Hippocampal formation (tissue), 2 donors: ENCODE data around the gene PCBP2.

ENCODE experiments used
- DNase-seq, 2 donors: peaks; one replicate each; lab custom pipeline; 2025; lab: John Stamatoyannopoulos, UW

PCBP2 gene

DNA sequence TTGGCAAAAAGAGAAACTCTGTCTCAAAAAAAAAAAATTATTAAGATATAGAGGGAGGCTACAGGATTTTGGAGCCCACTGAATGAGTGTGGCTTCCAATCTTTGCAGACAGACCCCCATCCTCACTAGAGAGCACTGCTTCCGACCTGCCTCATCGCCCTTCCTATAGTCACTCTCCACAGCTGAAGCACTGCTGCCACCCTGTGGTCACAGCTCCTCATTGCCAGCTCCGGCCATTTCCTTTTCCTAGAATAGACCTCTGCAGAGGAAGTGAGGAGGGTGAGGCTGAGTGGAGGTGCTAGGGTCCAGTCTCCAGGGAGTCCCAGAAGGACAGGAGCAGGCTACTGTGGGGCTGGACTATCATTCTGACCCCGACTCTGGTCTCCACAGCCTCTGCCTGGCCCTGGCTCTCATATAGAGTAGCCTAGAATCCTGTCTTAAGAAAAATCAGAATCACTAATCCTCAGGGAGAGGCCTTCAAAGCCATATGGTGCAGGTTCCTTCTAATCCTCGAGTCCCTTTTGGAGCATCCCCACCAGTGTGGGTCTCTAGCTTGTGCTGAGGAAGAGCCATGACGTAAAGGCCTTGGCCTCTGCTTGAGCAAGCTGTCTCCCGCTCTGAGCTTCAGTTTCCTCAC is 56.8 kb downstream of the PCBP2 start:
- peak; percentile 75 to 78 for DNase-seq

- no peak for DNase-seq
These were observed 58.4 kb downstream of the PCBP2 start for GRCh38 chr12:53510181-53510812.

GRCh38 chr12:53513712-53514410 is 62.0 kb downstream of the PCBP2 start:
- DNase-seq, result no peak

- no peak for DNase-seq
These were observed 62.9 kb downstream of the PCBP2 start for GRCh38 chr12:53514628-53515290.

GRCh38 chr12:53515291-53515680 is 63.4 kb downstream of the PCBP2 start:
- no peak for DNase-seq

GRCh38 chr12:53516758-53517455 is 65.0 kb downstream of the PCBP2 start:
- no peak for DNase-seq

- no peak for DNase-seq
These were observed 66.5 kb downstream of the PCBP2 start for GRCh38 chr12:53518381-53518780.

- no peak for DNase-seq
These were observed 71.2 kb downstream of the PCBP2 start for GRCh38 chr12:53523131-53523530.

GRCh38 chr12:53524476-53524875 is 72.6 kb downstream of the PCBP2 start:
- DNase-seq, result no peak

DNA sequence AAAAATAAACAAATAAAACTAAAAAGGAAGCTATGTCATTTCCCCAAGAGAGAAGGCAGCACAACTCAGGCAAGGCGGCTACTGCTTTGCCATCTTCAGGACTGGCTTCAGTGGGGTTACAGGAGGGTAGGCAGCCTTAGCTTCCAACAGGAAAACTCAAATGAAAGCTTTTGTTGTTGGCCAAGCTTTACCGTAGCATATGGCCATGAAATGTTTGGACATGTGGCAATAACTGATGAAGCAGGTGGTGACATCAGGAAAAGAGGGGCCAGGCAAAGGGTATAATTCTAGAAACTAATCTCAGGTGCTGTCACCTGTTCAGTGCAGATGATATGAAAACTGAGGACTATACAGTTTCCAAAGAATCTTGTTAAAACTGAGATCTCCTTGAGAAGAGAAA is 78.2 kb downstream of the PCBP2 start:
- DNase-seq, result no peak
